Natural killer cell (primary cell): ENCODE results near the gene ZFP42. TPM values are rescaled to one million over a fixed set of nuclear protein-coding genes. Genes with fewer than 3 reads are reported as not detected.

ENCODE experiments used
- ATAC-seq, 3 donors: fragments of 150-1000 bp in 2 of 3; fragments of 200-7000 bp in 1 of 3; cut with Tn5 transposase; 1 replicate in 1 of 3; 2 replicates in 2 of 3; pipeline ENCODE4 v1.10.0; 2021; ENCODE audit warnings: mild to moderate bottlenecking in 2 of 3, moderate library complexity in 2 of 3
- DNase-seq, 2 donors: peaks; one replicate each; pipeline versions ENCODE4 v3.0.0 to v3.0.0-alpha.2; 2013 to 2021; ENCODE audit warnings: mixed read lengths in 1 of 2
- H3K27ac ChIP-seq: one replicate; pipeline ENCODE4 v1.5.1; 2013; ENCODE audit warnings: mild to moderate bottlenecking, low read length
- H3K27me3 ChIP-seq: one replicate; pipeline ENCODE4 v1.6.1; 2013; ENCODE audit warnings: low read length; ENCODE audit not compliant: control insufficient read depth, insufficient read depth
- H3K36me3 ChIP-seq: one replicate; pipeline ENCODE4 v1.6.1; 2013; ENCODE audit warnings: low read length; ENCODE audit not compliant: control insufficient read depth, insufficient read depth
- H3K4me1 ChIP-seq: one replicate; pipeline ENCODE4 v1.6.1; 2013; ENCODE audit warnings: low read length; ENCODE audit not compliant: control insufficient read depth, insufficient read depth
- H3K4me3 ChIP-seq: one replicate; pipeline ENCODE4 v1.5.1; 2013; ENCODE audit warnings: low read length
- H3K9me3 ChIP-seq: one replicate; pipeline ENCODE4 v1.6.1; 2013; ENCODE audit warnings: low read length; ENCODE audit not compliant: control insufficient read depth, insufficient read depth
- H3K27ac Mint-ChIP-seq, 2 donors: one replicate each; pipeline ENCODE4 v1.8.0; 2022; ENCODE audit warnings: mild to moderate bottlenecking in 2 of 2, mixed read lengths in 2 of 2, moderate library complexity in 1 of 2
- H3K27me3 Mint-ChIP-seq, 2 donors: one replicate each; pipeline ENCODE4 v1.8.0; 2022; ENCODE audit warnings: low read depth in 2 of 2, mixed read lengths in 2 of 2
- H3K36me3 Mint-ChIP-seq: one replicate; pipeline ENCODE4 v1.8.0; 2022; ENCODE audit warnings: mixed read lengths
- H3K4me1 Mint-ChIP-seq, 2 donors: one replicate each; pipeline ENCODE4 v1.8.0; 2022; ENCODE audit warnings: mixed read lengths in 2 of 2
- H3K4me3 Mint-ChIP-seq: one replicate; pipeline ENCODE4 v1.8.0; 2022; ENCODE audit warnings: mild to moderate bottlenecking, moderate library complexity, mixed read lengths
- H3K9me3 Mint-ChIP-seq, 2 donors: one replicate each; pipeline ENCODE4 v1.8.0; 2022; ENCODE audit warnings: mixed read lengths in 2 of 2
- WGBS: methylation state at CpG from one replicate; pipeline ENCODE4 v1.1.7; 2013; ENCODE audit warnings: missing lambda C conversion rate; ENCODE audit not compliant: insufficient coverage; 5-methylcytosine and 5-hydroxymethylcytosine counted together
- intact Hi-C: fragments of 100-400 bp; cut with micrococcal nuclease; formaldehyde crosslinking; loops from one replicate; pipeline ENCODE4 v1.14.2; 2022
- total RNA-seq, 4 donors: library from RNA; stranded (reverse); fragments of 120-200 nt in 1 of 4; gene quantifications; one replicate each; pipeline versions ENCODE4 v1.2.3 to v1.2.4, GENCODE V29; 2013 to 2022
- TF ChIP-seq, protein P1 (sequence below): fragments of 200-600 bp; IDR thresholded peaks from one replicate; pipeline ENCODE4 v1.8.0; 2022; ENCODE audit warnings: antibody characterized with exemption

Gene ZFP42
- total RNA-seq, 3 donors from 2014 or later (not counting 1 experiment from before 2014, with no cell fraction given), result not detected

DNA sequence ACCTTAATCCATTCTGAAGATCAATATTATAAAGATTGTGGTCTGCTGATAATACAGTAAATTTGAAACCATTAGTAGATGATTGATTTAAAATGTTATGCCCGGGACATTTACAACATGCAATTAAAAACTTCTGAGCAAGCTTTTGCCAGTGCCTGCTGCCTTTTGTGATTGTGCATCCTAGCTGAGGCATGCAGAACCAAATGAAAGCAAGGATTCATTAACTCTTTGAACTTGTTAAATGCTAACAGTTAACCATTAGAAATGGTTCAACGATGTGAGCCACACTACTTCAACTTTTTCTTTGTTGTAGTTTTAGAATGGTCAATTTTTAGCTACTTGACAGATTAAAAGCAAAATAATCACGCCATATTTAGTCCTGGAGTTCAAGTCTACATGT is 51.1 kb downstream of the ZFP42 start:
- no peaks in the 10 kb centered on the region for H3K4me1 ChIP-seq
- H3K9me3 ChIP-seq, result peaks cover 14% of the 10 kb centered on the region
- Mint-ChIP-seq H3K36me3 (no peaks in the 10 kb centered on the region), H3K4me3 (no peak overlapping the region), H3K9me3 (peaks cover 4 to 10% of the 10 kb centered on the region in 2 donors), H3K4me1 (no peaks in the 10 kb centered on the region), H3K27me3 (no peaks in the 10 kb centered on the region), H3K27ac (no peak overlapping the region)
- no peak for DNase-seq
- H3K36me3 ChIP-seq, result no peaks in the 10 kb centered on the region
- ATAC-seq, result no peak
- 78% methylated on average over 2 of the region's 3 CpGs for WGBS
- H3K27me3 ChIP-seq, result no peaks in the 10 kb centered on the region
- H3K4me3 ChIP-seq, result no peak overlapping the region
- intact Hi-C loops, result no loop called here
- H3K27ac ChIP-seq, result no peak overlapping the region
- TF ChIP-seq, protein P1, sequence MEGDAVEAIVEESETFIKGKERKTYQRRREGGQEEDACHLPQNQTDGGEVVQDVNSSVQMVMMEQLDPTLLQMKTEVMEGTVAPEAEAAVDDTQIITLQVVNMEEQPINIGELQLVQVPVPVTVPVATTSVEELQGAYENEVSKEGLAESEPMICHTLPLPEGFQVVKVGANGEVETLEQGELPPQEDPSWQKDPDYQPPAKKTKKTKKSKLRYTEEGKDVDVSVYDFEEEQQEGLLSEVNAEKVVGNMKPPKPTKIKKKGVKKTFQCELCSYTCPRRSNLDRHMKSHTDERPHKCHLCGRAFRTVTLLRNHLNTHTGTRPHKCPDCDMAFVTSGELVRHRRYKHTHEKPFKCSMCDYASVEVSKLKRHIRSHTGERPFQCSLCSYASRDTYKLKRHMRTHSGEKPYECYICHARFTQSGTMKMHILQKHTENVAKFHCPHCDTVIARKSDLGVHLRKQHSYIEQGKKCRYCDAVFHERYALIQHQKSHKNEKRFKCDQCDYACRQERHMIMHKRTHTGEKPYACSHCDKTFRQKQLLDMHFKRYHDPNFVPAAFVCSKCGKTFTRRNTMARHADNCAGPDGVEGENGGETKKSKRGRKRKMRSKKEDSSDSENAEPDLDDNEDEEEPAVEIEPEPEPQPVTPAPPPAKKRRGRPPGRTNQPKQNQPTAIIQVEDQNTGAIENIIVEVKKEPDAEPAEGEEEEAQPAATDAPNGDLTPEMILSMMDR, result no peak

DNA sequence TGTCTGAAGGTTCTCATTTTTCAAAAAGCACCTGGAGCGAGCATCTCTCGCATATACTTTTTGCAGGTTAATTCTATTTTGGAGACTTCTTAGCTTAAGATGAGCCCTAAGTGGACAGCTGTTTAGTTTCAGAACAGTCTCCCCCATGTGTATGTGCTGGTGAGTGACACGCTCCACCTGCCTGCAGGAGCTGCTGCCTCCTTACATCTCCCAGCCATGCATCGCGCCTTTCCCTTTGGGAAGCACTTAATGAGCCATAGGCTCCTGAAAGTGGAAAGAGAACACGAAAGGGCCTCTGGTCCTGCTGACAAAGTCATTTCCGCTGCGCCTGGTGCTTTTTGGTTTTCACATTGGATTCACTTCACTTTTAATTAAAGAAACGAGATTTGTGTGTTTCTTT is 57.7 kb downstream of the ZFP42 start:
- Mint-ChIP-seq H3K36me3 (peaks cover 13% of the 10 kb centered on the region), H3K27ac (no peak overlapping the region), H3K9me3 (peaks cover 2 to 11% of the 10 kb centered on the region in 2 donors), H3K27me3 (no peaks in the 10 kb centered on the region), H3K4me3 (no peak overlapping the region), H3K4me1 (no peaks in the 10 kb centered on the region)
- WGBS, result 84% methylated on average over 9 of the region's 9 CpGs
- no peak for ATAC-seq
- Histone ChIP-seq H3K9me3 (peaks cover 8% of the 10 kb centered on the region), H3K4me3 (no peak overlapping the region), H3K4me1 (no peaks in the 10 kb centered on the region), H3K27me3 (no peaks in the 10 kb centered on the region), H3K27ac (no peak overlapping the region), H3K36me3 (no peaks in the 10 kb centered on the region)
- intact Hi-C loops, result no loop called here
- TF ChIP-seq, protein P1, result no peak
- DNase-seq, result no peak

Other genes starting within 250 kb of the ZFP42 start
- not detected for gene TRIML2, start 113.8 kb downstream of the ZFP42 start, total RNA-seq
- gene TRIML1, start 143.7 kb downstream of the ZFP42 start, total RNA-seq, result not detected